GM18508 (cell line): ENCODE data around the gene SLC35F6.
"Not testable (repeated sequence)": the region's sequence is repeated elsewhere in the genome, so short reads cannot be mapped to it uniquely, and the experiment has no call there.

Source experiments
- ATAC-seq: cut with Tn5 transposase; IDR thresholded peaks from one replicate; pipeline ENCODE4 v1.9.1; 2021; ENCODE audit warnings: moderate number of reproducible peaks; ENCODE audit not compliant: insufficient read depth, unreplicated experiment

SLC35F6 gene

DNA sequence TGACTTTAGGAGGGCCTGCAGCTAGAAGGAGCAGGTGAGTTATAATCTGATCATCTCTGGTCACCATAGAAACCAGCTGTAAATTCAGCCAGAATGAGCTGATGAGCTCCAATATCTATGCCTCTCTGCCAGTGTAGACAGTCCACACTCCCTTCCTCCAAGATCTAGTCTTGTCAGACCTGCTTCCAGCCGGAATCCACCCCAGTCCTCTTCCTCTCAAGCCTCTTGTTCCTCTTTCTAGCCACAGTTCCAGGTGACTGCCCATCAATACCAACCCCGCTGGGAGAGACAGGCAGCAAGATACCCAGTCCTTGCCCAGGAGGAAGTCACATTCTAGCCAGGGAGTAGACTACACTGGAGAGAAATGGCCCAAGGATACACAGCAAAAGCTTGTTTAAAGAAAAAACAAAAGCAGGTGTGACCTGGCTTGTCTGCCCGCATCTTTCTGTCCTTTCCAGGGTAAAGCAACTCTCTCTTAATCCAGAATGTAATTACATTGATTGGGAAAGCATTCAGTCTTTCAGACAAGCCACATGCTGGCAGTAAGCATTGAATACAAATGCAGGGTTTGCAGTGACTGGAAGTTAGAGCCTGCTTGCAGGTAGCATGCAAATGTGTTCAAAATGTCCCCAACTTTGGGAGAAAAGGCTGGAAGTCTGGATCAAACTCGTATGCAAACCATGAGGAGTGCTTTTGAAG is 9.0 kb upstream of the SLC35F6 start:
- no peak for ATAC-seq

DNA sequence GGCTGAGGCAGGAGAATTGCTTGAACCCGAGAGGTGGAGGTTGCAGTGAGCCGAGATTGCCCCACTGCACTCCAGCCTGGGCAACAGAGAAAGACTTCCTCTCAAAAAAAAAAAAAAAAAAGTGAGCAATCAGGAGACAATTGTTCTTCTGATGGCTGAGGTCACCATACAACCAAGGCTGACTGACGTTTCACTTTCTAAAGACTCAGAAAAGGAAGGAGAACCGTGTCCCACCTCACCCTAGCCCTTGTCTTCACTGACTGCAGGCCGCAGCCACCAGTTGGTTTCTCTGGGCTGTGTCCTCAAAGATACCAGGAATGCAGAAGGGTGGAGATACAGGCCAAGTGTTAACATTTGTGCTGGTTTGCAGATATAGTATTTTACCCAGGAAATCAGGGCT is 7.7 kb upstream of the SLC35F6 start:
- ATAC-seq: no peak

- ATAC-seq: no peak
Observed at GRCh38 chr2:26757873-26758789, 6.0 kb upstream of the SLC35F6 start.

GRCh38 chr2:26758790-26759321 is 5.2 kb upstream of the SLC35F6 start:
- ATAC-seq: no peak

DNA sequence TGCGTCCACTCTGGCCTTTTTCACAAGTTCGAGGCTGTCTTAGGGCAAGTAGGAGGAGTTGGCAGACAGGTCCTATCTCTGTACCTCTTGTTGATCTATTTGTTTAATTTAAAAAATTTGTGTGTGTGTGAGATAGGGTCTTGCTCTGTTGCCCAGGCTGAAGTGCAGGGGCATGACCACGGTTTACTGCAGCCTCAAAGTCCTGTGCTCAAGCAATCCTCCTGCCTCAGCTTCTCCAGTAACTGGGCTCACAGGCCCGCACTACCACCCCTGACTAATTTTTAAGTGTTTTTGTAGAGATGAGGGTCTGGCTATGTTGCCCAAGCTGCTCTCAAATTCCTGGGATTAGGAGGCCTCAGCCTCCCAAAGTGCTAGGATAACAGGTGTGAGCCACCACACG is 4.2 kb upstream of the SLC35F6 start:
- ATAC-seq: no peak

- ATAC-seq: not testable (repeated sequence)
Observed at GRCh38 chr2:26760991-26761390, 3.1 kb upstream of the SLC35F6 start.

DNA sequence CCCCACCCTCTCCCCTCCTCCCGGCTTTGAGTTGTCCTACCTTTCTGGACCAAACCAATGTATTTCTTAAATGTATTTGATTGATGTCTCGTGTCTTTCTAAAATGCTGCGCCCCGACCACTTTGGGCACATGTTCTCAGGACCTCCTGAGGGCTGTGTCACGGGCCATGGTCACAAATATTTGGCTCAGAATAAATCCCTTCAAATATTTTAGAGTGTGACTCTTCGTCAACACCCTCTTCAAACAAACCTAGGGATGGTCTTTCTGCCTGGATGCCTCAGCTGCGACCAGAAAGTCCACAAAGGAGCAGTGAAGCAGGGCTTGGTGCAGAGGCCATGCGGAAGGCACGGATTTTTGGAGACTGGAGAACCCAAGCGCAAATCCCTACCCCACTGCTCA is 1.1 kb upstream of the SLC35F6 start:
- ATAC-seq: no peak

DNA sequence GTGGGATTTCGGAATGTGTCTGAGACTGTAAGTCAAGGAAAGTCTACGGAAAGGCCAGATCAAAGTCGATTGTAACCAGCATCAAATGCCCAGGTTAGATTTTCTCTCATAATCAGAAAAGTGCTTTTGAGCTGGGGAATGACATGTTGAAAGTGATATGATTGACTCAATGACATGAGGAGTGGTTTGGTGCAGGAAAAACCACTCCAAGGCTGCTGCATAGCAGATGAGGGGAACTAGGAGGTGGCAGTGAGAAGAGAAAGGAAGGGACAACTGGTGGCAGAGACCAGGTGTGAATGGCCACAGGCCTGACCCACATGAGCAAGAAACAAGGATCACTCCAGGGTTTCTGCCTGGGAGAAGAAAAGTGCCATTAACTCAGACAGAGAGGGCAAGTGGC is 822 bp downstream of the SLC35F6 start:
- no peak for ATAC-seq

DNA sequence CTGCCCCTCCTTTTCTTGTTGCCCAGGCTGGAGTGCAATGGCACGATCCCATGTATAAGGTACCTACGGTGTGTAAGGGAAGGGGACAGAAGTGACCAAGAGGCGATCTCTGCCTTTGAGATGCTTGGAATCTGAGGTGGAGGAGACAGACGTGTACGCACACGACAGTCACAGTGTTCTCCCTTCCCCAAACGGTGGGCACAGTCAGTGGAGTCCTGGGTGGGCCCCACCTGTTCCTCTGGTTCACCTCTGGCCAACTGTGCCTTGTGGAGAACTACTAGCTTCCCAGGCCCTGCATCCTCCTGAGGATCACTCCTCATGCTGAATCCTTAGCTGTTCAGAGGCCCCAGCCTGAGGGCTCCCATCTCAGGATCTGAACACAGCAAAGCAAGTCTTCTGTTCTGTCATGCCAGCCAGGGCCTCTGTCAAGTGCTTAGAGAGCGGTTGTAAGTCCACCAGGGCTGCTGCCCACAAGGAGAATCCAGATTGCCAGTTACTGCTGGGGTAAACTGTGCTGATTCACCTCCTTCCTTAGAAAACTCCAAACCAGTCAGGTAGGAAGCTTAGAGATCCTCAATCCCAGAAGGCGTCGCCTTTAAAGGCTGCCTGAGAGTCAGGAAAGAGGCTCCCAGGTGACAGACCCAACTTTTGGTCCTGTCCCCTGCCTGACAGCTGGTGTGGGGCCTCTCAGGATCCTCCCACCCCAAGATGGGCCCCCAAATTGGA is 1.6 kb downstream of the SLC35F6 start:
- ATAC-seq: no peak

GRCh38 chr2:26767129-26767528 is 3.0 kb downstream of the SLC35F6 start:
- ATAC-seq: no peak

DNA sequence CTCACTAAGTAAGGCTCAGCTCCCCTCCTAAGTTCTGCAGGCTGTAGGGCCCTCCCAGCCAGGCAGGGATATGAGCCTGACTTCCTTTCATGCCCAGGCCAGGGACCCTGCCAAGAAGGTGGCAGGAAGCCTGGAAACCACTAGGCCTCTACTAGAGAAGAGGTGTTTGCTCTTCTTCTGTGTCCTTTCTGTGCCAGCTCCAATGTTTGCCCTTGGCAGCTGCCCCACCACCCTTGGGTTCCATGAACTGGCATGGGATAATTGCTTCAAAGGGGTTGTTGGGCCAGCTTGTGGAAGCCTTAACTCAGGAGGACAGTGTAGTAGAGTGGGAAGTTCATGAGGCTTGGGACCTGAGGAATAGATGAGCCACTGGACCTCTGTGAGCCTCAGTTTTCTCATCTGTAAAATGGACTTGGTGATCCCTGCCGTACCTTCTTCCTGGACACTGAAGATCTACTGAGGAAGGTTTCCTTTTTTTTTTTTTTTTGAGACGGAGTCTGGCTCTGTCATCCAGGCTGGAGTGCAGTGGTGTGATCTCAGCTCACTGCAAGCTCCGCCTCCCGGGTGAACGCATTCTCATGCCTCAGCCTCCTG is 3.9 kb downstream of the SLC35F6 start:
- ATAC-seq: no peak

- ATAC-seq: no peak
Observed at GRCh38 chr2:26768759-26769088, 4.6 kb downstream of the SLC35F6 start.

DNA sequence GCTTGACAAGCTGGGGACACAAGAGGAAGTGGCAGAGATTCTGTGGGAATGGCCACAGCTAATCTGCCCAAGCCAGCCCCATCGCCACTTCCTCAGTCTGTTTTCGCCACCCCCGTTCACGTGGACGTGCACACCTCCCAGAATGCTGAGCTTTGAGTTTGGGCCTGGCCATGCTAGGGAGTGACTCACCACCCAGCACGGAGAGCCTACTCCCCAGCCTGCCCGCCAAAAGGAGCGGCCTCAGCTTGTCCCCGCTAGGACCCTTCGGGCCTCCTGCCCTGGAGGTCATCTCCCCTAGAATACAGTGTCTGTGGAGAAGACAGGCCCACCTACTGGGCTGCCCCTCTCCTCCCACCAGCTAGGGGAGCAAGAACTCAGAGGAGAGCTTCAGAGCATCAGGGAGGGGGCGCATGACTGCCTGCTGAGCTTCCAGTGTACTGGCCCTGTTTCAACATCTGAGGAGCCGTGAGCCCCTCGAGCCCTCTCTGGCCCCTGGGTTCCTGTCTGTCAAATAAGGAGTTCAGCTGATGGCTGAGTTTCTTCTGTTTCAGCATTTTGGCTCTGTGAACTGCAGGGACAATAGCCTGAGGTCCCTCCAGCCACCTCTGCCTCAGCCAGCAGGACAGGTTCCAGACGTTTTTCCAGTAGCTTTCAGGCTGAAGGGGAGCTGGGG is 5.1 kb downstream of the SLC35F6 start:
- no peak for ATAC-seq

DNA sequence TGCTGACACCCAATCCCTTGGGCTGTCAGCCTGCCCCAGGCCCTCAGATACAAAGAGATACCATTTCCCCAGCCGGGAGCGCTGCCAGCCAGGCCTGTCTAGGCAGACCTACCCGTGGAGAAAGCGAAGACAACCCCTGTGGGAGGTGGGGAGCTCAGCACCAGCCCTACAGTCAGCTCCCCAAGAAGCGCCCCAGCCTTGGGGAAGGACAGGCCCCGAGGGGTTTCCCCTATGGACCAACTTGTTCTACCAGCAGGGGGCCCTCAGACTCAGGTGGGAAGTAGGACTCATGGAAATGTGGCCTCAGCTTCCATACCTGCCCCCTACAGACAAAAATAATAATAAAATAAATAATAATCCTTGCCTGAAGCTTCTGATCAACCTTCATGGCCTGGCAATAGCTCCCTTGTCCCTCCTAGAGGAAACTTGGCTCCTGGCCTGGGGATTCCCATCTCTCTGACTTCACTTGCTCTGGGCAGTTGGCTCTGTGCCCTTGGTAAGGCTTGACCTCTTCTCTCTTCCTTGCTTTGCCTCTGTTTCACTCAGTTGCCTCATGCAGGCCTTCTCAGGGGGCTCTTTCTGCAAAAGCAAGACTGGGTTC is 7.0 kb downstream of the SLC35F6 start:
- ATAC-seq: no peak

DNA sequence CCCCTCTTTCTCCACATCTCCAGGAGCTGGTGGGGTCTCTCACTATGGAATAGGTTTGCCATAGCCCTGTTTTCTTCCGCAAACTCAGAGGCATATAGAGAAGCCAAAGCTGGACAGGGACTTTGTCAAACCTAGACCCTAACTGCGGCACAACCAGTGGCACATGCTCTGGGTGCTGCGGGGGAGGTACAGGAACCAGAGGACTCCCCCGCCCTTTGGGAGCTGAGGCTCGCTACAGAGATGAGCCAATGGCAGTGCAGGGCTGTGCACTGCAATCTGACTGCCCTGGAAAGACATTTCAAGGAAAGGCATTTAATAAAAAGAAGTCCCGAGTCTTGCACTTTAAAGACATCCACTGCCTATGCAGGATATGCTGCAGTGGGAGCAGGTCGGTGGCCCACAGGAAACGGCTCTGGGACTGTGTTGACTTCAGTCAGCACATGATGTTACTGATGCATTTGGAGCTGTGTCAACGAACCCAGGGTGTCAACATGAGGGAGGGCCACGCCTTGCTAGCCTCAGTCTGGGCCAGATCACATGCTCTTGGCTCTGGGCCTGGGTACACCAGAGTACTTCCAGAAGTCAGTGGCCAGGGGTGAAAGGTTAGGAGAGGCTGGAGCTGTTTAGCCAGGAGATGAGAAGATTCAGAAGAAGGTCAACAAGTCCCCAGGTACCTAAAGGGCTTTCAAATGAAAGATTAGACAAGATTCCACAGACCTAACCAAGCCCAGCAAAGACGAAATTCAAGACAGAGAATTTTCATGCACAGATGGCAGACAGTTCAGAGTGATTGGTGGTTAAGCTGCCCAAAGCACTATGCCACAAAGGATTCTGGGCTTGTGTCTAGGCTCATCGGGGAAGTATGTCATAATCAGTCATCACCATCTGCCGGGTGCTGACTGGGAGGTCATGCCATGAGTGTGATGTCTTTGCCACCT is 8.2 kb downstream of the SLC35F6 start:
- ATAC-seq: no peak

- no peak for ATAC-seq
Observed at GRCh38 chr2:26776195-26776800, 12.2 kb downstream of the SLC35F6 start.

DNA sequence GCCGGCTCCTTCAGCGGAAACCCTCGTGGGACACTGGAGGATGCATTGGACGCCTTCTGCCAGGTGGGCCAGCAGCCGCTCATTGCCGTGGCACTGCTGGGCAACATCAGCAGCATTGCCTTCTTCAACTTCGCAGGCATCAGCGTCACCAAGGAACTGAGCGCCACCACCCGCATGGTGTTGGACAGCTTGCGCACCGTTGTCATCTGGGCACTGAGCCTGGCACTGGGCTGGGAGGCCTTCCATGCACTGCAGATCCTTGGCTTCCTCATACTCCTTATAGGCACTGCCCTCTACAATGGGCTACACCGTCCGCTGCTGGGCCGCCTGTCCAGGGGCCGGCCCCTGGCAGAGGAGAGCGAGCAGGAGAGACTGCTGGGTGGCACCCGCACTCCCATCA is 14.0 kb downstream of the SLC35F6 start:
- ATAC-seq: no peak

DNA sequence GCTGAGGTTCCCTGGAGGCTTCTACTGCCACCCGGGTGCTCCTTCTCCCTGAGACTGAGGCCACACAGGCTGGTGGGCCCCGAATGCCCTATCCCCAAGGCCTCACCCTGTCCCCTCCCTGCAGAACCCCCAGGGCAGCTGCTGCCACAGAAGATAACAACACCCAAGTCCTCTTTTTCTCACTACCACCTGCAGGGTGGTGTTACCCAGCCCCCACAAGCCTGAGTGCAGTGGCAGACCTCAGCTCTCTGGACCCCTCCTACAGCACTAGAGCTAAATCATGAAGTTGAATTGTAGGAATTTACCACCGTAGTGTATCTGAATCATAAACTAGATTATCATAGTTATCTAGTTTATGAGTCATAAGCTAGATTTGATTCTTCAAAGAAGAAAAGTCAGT is 14.4 kb downstream of the SLC35F6 start:
- ATAC-seq: no peak
